Bronchial epithelial cell (primary cell): ENCODE data around the gene TXNRD1. TPM values are rescaled to one million over a fixed set of nuclear protein-coding genes. Genes with fewer than 3 reads are reported as not detected.
"Not testable (repeated sequence)": the region's sequence is repeated elsewhere in the genome, so short reads cannot be mapped to it uniquely, and the experiment has no call there.

Source experiments
- DNase-seq: peaks from one replicate; pipeline ENCODE4 v3.0.0-alpha.2; 2010; ENCODE audit warnings: low read depth
- FAIRE-seq: peaks from 2 replicates; lab custom pipeline; 2011; peaks lifted over from hg19 to GRCh38; lab: Jason Lieb, UNC
- H3K27me3 ChIP-seq: 2 replicates; pipeline ENCODE4 v1.5.1; 2011; ENCODE audit warnings: low read length; ENCODE audit not compliant: control insufficient read depth, insufficient read depth
- H3K36me3 ChIP-seq: 2 replicates; pipeline ENCODE4 v1.5.1; 2011; ENCODE audit warnings: low read length; ENCODE audit not compliant: control insufficient read depth, insufficient read depth
- H3K4me3 ChIP-seq: 2 replicates; pipeline ENCODE4 v1.5.1; 2011; ENCODE audit warnings: mild to moderate bottlenecking, low read depth, low read length, control low read depth
- CTCF ChIP-seq: IDR thresholded peaks from 2 replicates; pipeline ENCODE4 v1.5.1; 2011; ENCODE audit warnings: mild to moderate bottlenecking, moderate library complexity, low read length, control low read depth, inconsistent platforms; ENCODE audit not compliant: insufficient read depth, severe bottlenecking
- total RNA-seq: library from RNA; depleted of rRNA; stranded (reverse); fragments of >200 nt; gene quantifications from 2 replicates; pipeline ENCODE4 v1.2.1, GENCODE V29; 2014

TXNRD1 gene
- total RNA-seq, 1 donor from 2014 or later, result 88.2 TPM

- no peak for TF ChIP-seq CTCF
- peaks cover 33% of the 10 kb centered on the region for H3K36me3 ChIP-seq
- H3K4me3 ChIP-seq, result no peak overlapping the region
- no peaks in the 10 kb centered on the region for H3K27me3 ChIP-seq
- FAIRE-seq (no peak), DNase-seq (no peak)
Measured at GRCh38 chr12:104320627-104321024, 105.0 kb downstream of the TXNRD1 start.

- H3K4me3 ChIP-seq, result no peak overlapping the region
- peaks cover 35% of the 10 kb centered on the region for H3K36me3 ChIP-seq
- no peak for DNase-seq
- TF ChIP-seq CTCF, result no peak
- no peaks in the 10 kb centered on the region for H3K27me3 ChIP-seq
- no peak for FAIRE-seq
Measured at GRCh38 chr12:104321949-104322348, 106.4 kb downstream of the TXNRD1 start.

GRCh38 chr12:104322533-104322932 lies 107.0 kb downstream of the TXNRD1 start:
- H3K4me3 ChIP-seq, DNase-seq, FAIRE-seq, H3K27me3 ChIP-seq: not testable (repeated sequence)
- peaks cover 31% of the 10 kb centered on the region for H3K36me3 ChIP-seq

- TF ChIP-seq CTCF, result no peak
- DNase-seq (no peak), FAIRE-seq (no peak)
- peaks cover 24% of the 10 kb centered on the region for H3K36me3 ChIP-seq
- no peak overlapping the region for H3K4me3 ChIP-seq
- H3K27me3 ChIP-seq, result no peaks in the 10 kb centered on the region
Measured at GRCh38 chr12:104323899-104324298, 108.3 kb downstream of the TXNRD1 start.

- FAIRE-seq, H3K27me3 ChIP-seq, DNase-seq, H3K4me3 ChIP-seq: not testable (repeated sequence)
- peaks cover 12% of the 10 kb centered on the region for H3K36me3 ChIP-seq
Measured at GRCh38 chr12:104328278-104328677, 112.7 kb downstream of the TXNRD1 start.

- Histone ChIP-seq H3K27me3 (no peaks in the 10 kb centered on the region), H3K4me3 (no peak overlapping the region), H3K36me3 (peaks cover 13% of the 10 kb centered on the region)
- DNase-seq (no peak), FAIRE-seq (no peak)
- no peak for TF ChIP-seq CTCF
Measured at GRCh38 chr12:104328790-104329189, 113.2 kb downstream of the TXNRD1 start.
